Adrenal gland (tissue), 5 donors: Measurements from ENCODE around the gene ITGA1.

Source experiments
- POLR2A ChIP-seq, 2 donors: fragments of 450-650 bp; IDR thresholded peaks; one replicate each; pipeline ENCODE4 v1.6.1; 2017; ENCODE audit warnings: antibody characterized with exemption in 2 of 2, mild to moderate bottlenecking in 2 of 2, moderate library complexity in 1 of 2
- TF ChIP-seq, protein P1 (sequence below), 6 experiments: fragments of 450-650 bp in 4 of 6; fragments of 200-600 bp in 2 of 6; sonication (generic) in 1 of 6; IDR thresholded peaks; 1 replicate in 5 of 6; 2 replicates in 1 of 6; pipeline versions ENCODE4 v1.5.1 to v1.8.0; 2016 to 2021; ENCODE audit warnings: antibody characterized with exemption in 6 of 6, mild to moderate bottlenecking in 2 of 6, moderate library complexity in 1 of 6
- donor health status: DM: no; HTN: no; CAD: no.

DNA sequence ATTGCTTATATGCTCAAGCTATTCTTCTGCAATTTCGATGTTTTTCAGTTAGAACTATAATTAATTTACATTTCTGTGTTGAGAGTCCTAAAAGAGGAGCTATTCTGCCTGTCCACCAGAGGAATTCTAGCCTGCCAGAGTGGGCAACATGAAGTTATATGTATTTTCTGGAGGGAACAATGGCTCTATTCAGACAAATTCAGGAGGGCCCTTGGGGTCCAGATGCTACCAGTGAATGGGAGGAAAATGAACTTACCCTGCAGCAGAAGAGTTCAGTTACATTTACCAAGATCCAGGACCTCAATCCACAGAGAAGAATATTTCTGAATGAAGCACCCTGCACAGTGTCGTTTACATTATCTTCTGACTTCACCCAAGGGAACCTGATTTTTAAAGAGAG, 80.7 kb downstream of the ITGA1 start:
- TF ChIP-seq, protein P1, sequence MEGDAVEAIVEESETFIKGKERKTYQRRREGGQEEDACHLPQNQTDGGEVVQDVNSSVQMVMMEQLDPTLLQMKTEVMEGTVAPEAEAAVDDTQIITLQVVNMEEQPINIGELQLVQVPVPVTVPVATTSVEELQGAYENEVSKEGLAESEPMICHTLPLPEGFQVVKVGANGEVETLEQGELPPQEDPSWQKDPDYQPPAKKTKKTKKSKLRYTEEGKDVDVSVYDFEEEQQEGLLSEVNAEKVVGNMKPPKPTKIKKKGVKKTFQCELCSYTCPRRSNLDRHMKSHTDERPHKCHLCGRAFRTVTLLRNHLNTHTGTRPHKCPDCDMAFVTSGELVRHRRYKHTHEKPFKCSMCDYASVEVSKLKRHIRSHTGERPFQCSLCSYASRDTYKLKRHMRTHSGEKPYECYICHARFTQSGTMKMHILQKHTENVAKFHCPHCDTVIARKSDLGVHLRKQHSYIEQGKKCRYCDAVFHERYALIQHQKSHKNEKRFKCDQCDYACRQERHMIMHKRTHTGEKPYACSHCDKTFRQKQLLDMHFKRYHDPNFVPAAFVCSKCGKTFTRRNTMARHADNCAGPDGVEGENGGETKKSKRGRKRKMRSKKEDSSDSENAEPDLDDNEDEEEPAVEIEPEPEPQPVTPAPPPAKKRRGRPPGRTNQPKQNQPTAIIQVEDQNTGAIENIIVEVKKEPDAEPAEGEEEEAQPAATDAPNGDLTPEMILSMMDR (IDR thresholded peaks at IDR 0.05) = no peak
- TF ChIP-seq POLR2A (IDR thresholded peaks at IDR 0.05) = no peak
